GM21723 (cell line): Measurements from ENCODE around the gene METTL2B.
"Not testable (repeated sequence)": the region's sequence is repeated elsewhere in the genome, so short reads cannot be mapped to it uniquely, and the experiment has no call there.

Experiments
- ATAC-seq: cut with Tn5 transposase; IDR thresholded peaks from one replicate; pipeline ENCODE4 v1.9.1; 2021; ENCODE audit warnings: mild to moderate bottlenecking, moderate library complexity; ENCODE audit not compliant: unreplicated experiment

The METTL2B gene

GRCh38 chr7:128454808-128455542, 21.6 kb upstream of the METTL2B start:
- no peak for ATAC-seq

GRCh38 chr7:128455543-128456254, 20.8 kb upstream of the METTL2B start, which contains the start of gene HILPDA:
TSS of gene HILPDA (plus strand) at chr7:128455878. CDS start at chr7:128457269, 1,391 bp downstream.
- peak; percentile 82 for ATAC-seq

GRCh38 chr7:128456255-128456725, 20.3 kb upstream of the METTL2B start:
- ATAC-seq: no peak

GRCh38 chr7:128457385-128457784, 19.2 kb upstream of the METTL2B start:
- ATAC-seq: not testable (repeated sequence)

GRCh38 chr7:128458956-128459355, 17.6 kb upstream of the METTL2B start:
- ATAC-seq: peak; percentile 17

GRCh38 chr7:128459394-128459878, 17.1 kb upstream of the METTL2B start:
- peak; percentile 36 for ATAC-seq

GRCh38 chr7:128462460-128462859, 14.1 kb upstream of the METTL2B start:
- no peak for ATAC-seq

- not testable (repeated sequence) for ATAC-seq
Measured at GRCh38 chr7:128463345-128463744, 13.2 kb upstream of the METTL2B start.

- not testable (repeated sequence) for ATAC-seq
Measured at GRCh38 chr7:128463933-128464332, 12.6 kb upstream of the METTL2B start.

GRCh38 chr7:128466871-128467270, 9.7 kb upstream of the METTL2B start:
- not testable (repeated sequence) for ATAC-seq

GRCh38 chr7:128477336-128477690, 765 bp downstream of the METTL2B start:
- ATAC-seq: not testable (repeated sequence)

- not testable (repeated sequence) for ATAC-seq
Measured at GRCh38 chr7:128479082-128479481, 2.5 kb downstream of the METTL2B start.

GRCh38 chr7:128488134-128488533, 11.6 kb downstream of the METTL2B start:
- not testable (repeated sequence) for ATAC-seq

- no peak for ATAC-seq
Measured at GRCh38 chr7:128497405-128497804, 20.9 kb downstream of the METTL2B start.

- ATAC-seq: not testable (repeated sequence)
Measured at GRCh38 chr7:128505416-128505815, 28.9 kb downstream of the METTL2B start.

- ATAC-seq: peak; percentile 64
Measured at GRCh38 chr7:128506819-128507218, 30.3 kb downstream of the METTL2B start.

GRCh38 chr7:128507321-128507993, 30.9 kb downstream of the METTL2B start:
- ATAC-seq: peak; percentile 46

- ATAC-seq: not testable (repeated sequence)
Measured at GRCh38 chr7:128511692-128512091, 35.1 kb downstream of the METTL2B start.

- ATAC-seq: not testable (repeated sequence)
Measured at GRCh38 chr7:128515232-128515631, 38.7 kb downstream of the METTL2B start.

- ATAC-seq: not testable (repeated sequence)
Measured at GRCh38 chr7:128517023-128517422, 40.5 kb downstream of the METTL2B start.
